B cell (primary cell): Measurements from ENCODE around the gene FHIT. TPM values are rescaled to one million over a fixed set of nuclear protein-coding genes. Genes with fewer than 3 reads are reported as not detected.

Experiments used
- ATAC-seq: fragments of 200-7000 bp; cut with Tn5 transposase; one replicate; pipeline ENCODE4 v1.10.0; 2021; ENCODE audit warnings: low read depth, mild to moderate bottlenecking, moderate number of reproducible peaks, moderate library complexity
- CTCF ChIA-PET: fragments of 350-600 bp; sonication (Branson Sonifier 250); formaldehyde crosslinking; loops from one replicate; lab custom pipeline; 2021; ENCODE audit warnings: antibody characterized with exemption, inconsistent platforms; lab: Charles Lee
- POLR2A ChIA-PET: fragments of 350-600 bp; sonication (Branson Sonifier 250); formaldehyde crosslinking; loops from one replicate; lab custom pipeline; 2021; ENCODE audit warnings: antibody characterized with exemption; lab: Charles Lee
- DNase-seq: peaks from one replicate; pipeline ENCODE4 v3.0.0; 2013
- H2AFZ ChIP-seq: 2 replicates; pipeline ENCODE4 v1.6.1; 2012; ENCODE audit warnings: mild to moderate bottlenecking, low read depth, low read length; ENCODE audit not compliant: insufficient read depth, poor library complexity, severe bottlenecking
- H3K27ac ChIP-seq, 2 donors: 1 replicate in 1 of 2; 2 replicates in 1 of 2; pipeline ENCODE4 v1.5.1; 2012 to 2013; ENCODE audit warnings: low read length in 2 of 2, mild to moderate bottlenecking in 2 of 2, moderate library complexity in 1 of 2
- H3K27me3 ChIP-seq, 4 experiments: fragments of 200-600 bp in 1 of 4; sonication (generic) in 1 of 4; replicated peaks in 1 of 4; 1 replicate in 2 of 4; 2 replicates in 2 of 4; pipeline versions ENCODE4 v1.6.1 to v1.7.0; 2013 to 2016; ENCODE audit warnings: low read length in 3 of 4, mild to moderate bottlenecking in 2 of 4, mixed read lengths in 1 of 4, moderate library complexity in 1 of 4; ENCODE audit not compliant: insufficient read depth in 4 of 4, control insufficient read depth in 3 of 4; ENCODE audit errors: control extremely low read depth in 1 of 4
- H3K36me3 ChIP-seq, 2 experiments: replicated peaks in 1 of 2; 1 replicate in 1 of 2; 2 replicates in 1 of 2; pipeline versions ENCODE4 v1.6.1 to v1.7.1; 2013; ENCODE audit warnings: low read length in 1 of 2; ENCODE audit not compliant: insufficient read depth in 2 of 2, control insufficient read depth in 1 of 2; ENCODE audit errors: control extremely low read depth in 1 of 2, extremely low read depth in 1 of 2
- H3K4me1 ChIP-seq, 2 donors: fragments of 200-600 bp in 1 of 2; sonication (generic) in 1 of 2; 1 replicate in 1 of 2; 2 replicates in 1 of 2; pipeline versions ENCODE4 v1.5.1 to v1.6.1; 2013 to 2017; ENCODE audit warnings: low read length in 2 of 2; ENCODE audit not compliant: control insufficient read depth in 2 of 2, insufficient read depth in 2 of 2
- H3K4me2 ChIP-seq: replicated peaks from 2 replicates; pipeline ENCODE3; 2012; ENCODE audit warnings: mild to moderate bottlenecking, low read depth, low read length; ENCODE audit not compliant: poor library complexity, severe bottlenecking
- H3K4me3 ChIP-seq, 5 experiments: fragments of 200-600 bp in 1 of 5; sonication (generic) in 1 of 5; 1 replicate in 3 of 5; 2 replicates in 2 of 5; pipeline versions ENCODE4 v1.5.1 to v1.7.0; 2011 to 2016; ENCODE audit warnings: low read length in 4 of 5, mild to moderate bottlenecking in 4 of 5, low read depth in 2 of 5, control low read depth in 1 of 5, moderate library complexity in 1 of 5; ENCODE audit not compliant: insufficient read depth in 1 of 5; ENCODE audit errors: control extremely low read depth in 1 of 5, extremely low read depth in 1 of 5
- H3K79me2 ChIP-seq: fragments of 200-600 bp; sonication (generic); one replicate; pipeline ENCODE4 v1.6.0; 2016; ENCODE audit warnings: low read length; ENCODE audit not compliant: control insufficient read depth, insufficient read depth
- H3K9ac ChIP-seq: fragments of 200-600 bp; sonication (generic); 2 replicates; pipeline ENCODE4 v1.6.1; 2017; ENCODE audit warnings: mild to moderate bottlenecking, low read length, moderate library complexity
- H3K9me3 ChIP-seq, 3 donors: one replicate each; pipeline versions ENCODE4 v1.6.1 to v1.7.1; 2013; ENCODE audit warnings: low read length in 2 of 3; ENCODE audit not compliant: control insufficient read depth in 2 of 3, insufficient read depth in 1 of 3; ENCODE audit errors: control extremely low read depth in 1 of 3
- H4K20me1 ChIP-seq: 2 replicates; pipeline ENCODE4 v1.6.0; 2012; ENCODE audit warnings: mild to moderate bottlenecking, low read length; ENCODE audit not compliant: insufficient read depth, control insufficient read depth, poor library complexity, severe bottlenecking
- H3K27ac Mint-ChIP-seq: one replicate; pipeline ENCODE4 v1.8.0; 2021; ENCODE audit warnings: mixed read lengths
- H3K27me3 Mint-ChIP-seq: one replicate; pipeline ENCODE4 v1.8.0; 2021; ENCODE audit warnings: mixed read lengths
- H3K4me1 Mint-ChIP-seq: one replicate; pipeline ENCODE4 v1.8.0; 2021; ENCODE audit warnings: mixed read lengths
- H3K4me3 Mint-ChIP-seq: one replicate; pipeline ENCODE4 v1.8.0; 2021; ENCODE audit warnings: mixed read lengths
- H3K9me3 Mint-ChIP-seq: one replicate; pipeline ENCODE4 v1.8.0; 2022; ENCODE audit warnings: mixed read lengths; ENCODE audit not compliant: insufficient read depth
- EZH2 ChIP-seq: IDR thresholded peaks from 2 replicates; pipeline ENCODE4 v1.6.1; 2012; ENCODE audit warnings: borderline replicate concordance, low read depth, mild to moderate bottlenecking, moderate library complexity, low read length; ENCODE audit not compliant: insufficient read depth, poor library complexity, severe bottlenecking
- WGBS: methylation state at CpG from one replicate; pipeline ENCODE4 v1.1.5; 2013; ENCODE audit warnings: missing lambda C conversion rate; ENCODE audit not compliant: insufficient coverage; 5-methylcytosine and 5-hydroxymethylcytosine counted together
- intact Hi-C: fragments of 100-400 bp; cut with micrococcal nuclease; formaldehyde crosslinking; loops from one replicate; pipeline ENCODE4 v1.10.0; 2022
- polyA plus RNA-seq: library from polyadenylated mRNA; depleted of rRNA; stranded (reverse); fragments of >200 nt; gene quantifications from 2 replicates; pipeline ENCODE4 v1.2.3, GENCODE V29; 2012
- total RNA-seq, 2 donors: library from RNA; stranded (reverse); fragments of 120-200 nt in 1 of 2; gene quantifications; 1 replicate in 1 of 2; 2 replicates in 1 of 2; pipeline versions ENCODE4 v1.2.3 to v1.2.4, GENCODE V29; 2013 to 2022
- TF ChIP-seq, protein P1 (sequence below): fragments of 200-600 bp; IDR thresholded peaks from one replicate; pipeline ENCODE4 v1.8.0; 2022; ENCODE audit warnings: antibody characterized with exemption, mild to moderate bottlenecking

Gene FHIT
- total and polyA plus RNA-seq, 2 donors (not counting 1 experiment from before 2014, with no cell fraction given) = 1.7 to 7.8 TPM

DNA sequence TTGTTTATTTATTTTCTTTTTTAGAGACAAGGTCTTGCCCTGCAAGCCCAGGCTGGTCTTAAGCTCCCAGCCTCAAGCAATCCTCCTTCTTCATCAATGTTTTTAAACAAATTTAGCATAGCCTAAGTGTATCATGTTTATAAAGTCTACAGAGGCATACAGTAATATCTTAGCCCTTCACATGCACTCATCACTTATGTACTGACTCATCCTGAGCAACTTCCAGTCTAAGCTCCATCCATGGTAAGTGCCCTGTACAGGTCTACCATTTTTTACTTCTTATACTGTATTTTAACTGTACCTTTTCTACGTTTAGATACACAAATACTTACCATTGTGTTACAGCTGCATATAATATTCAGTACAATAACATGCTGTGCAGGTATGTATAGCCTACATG is 860.0 kb downstream of the FHIT start:
- Histone ChIP-seq H3K9ac (no peak overlapping the region), H3K9me3 (no peaks in the 10 kb centered on the region), H3K4me3 (no peak overlapping the region), H3K27ac (no peak overlapping the region), H3K4me1 (no peaks in the 10 kb centered on the region), H3K36me3 (no peaks in the 10 kb centered on the region), H2AFZ (no peak overlapping the region), H4K20me1 (no peaks in the 10 kb centered on the region), H3K27me3 (no peaks in the 10 kb centered on the region), H3K4me2 (no peak overlapping the region), H3K79me2 (no peaks in the 10 kb centered on the region)
- Mint-ChIP-seq H3K9me3 (no peaks in the 10 kb centered on the region), H3K27me3 (no peaks in the 10 kb centered on the region), H3K4me3 (no peak overlapping the region), H3K27ac (no peak overlapping the region), H3K4me1 (no peaks in the 10 kb centered on the region)
- ChIA-PET CTCF (no interaction called here), POLR2A (no interaction called here)
- intact Hi-C loops = no loop called here
- DNase-seq = no peak
- no peak for ATAC-seq
- no CpG with 5 or more reads among the region's 1 CpG for WGBS
- TF ChIP-seq EZH2 = no peak
- TF ChIP-seq, protein P1, sequence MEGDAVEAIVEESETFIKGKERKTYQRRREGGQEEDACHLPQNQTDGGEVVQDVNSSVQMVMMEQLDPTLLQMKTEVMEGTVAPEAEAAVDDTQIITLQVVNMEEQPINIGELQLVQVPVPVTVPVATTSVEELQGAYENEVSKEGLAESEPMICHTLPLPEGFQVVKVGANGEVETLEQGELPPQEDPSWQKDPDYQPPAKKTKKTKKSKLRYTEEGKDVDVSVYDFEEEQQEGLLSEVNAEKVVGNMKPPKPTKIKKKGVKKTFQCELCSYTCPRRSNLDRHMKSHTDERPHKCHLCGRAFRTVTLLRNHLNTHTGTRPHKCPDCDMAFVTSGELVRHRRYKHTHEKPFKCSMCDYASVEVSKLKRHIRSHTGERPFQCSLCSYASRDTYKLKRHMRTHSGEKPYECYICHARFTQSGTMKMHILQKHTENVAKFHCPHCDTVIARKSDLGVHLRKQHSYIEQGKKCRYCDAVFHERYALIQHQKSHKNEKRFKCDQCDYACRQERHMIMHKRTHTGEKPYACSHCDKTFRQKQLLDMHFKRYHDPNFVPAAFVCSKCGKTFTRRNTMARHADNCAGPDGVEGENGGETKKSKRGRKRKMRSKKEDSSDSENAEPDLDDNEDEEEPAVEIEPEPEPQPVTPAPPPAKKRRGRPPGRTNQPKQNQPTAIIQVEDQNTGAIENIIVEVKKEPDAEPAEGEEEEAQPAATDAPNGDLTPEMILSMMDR = no peak

GRCh38 chr3:60388731-60389130 is 862.5 kb downstream of the FHIT start:
- Mint-ChIP-seq H3K27ac (no peak overlapping the region), H3K27me3 (no peaks in the 10 kb centered on the region), H3K4me1 (no peaks in the 10 kb centered on the region), H3K9me3 (no peaks in the 10 kb centered on the region), H3K4me3 (no peak overlapping the region)
- no peak for DNase-seq
- WGBS = no CpG with 5 or more reads among the region's 2 CpGs
- H4K20me1 ChIP-seq = no peaks in the 10 kb centered on the region
- H3K27ac ChIP-seq = no peak overlapping the region
- H3K4me2 ChIP-seq = no peak overlapping the region
- H3K4me1 ChIP-seq = no peaks in the 10 kb centered on the region
- no peaks in the 10 kb centered on the region for H3K27me3 ChIP-seq
- H3K9ac ChIP-seq = no peak overlapping the region
- H3K4me3 ChIP-seq = no peak overlapping the region
- no peak for ATAC-seq
- H2AFZ ChIP-seq = no peak overlapping the region
- POLR2A ChIA-PET = no interaction called here
- H3K79me2 ChIP-seq = no peaks in the 10 kb centered on the region
- H3K36me3 ChIP-seq = no peaks in the 10 kb centered on the region
- intact Hi-C loops = no loop called here
- TF ChIP-seq EZH2 = no peak
- TF ChIP-seq, protein P1 = no peak
- no peaks in the 10 kb centered on the region for H3K9me3 ChIP-seq
- CTCF ChIA-PET = interaction anchor here (0.6 kb wide), 1 partner anchor 20 kb away, joined by 3 read pairs; no protein-coding TSS in a partner anchor
